Measurements from ENCODE around the gene CDX1. TPM values are rescaled to one million over a fixed set of nuclear protein-coding genes. Genes with fewer than 3 reads are reported as not detected.

The CDX1 gene
- total and polyA plus RNA-seq, 2 of the 8 experiments (the other 6 are each of a cell fraction or from before 2014, with no cell fraction given) = not detected

GRCh38 chr5:150204590-150204960, 38.0 kb downstream of the CDX1 start:
- Histone ChIP-seq H4K5ac (ENCODE audit: insufficient read length, low read depth, low read length) (no peak overlapping the region), H4K20me1 (replicated peaks in 1 of 2; ENCODE audit: control insufficient read depth in 1 of 2, insufficient read depth in 2 of 2, low read length in 2 of 2) (no peaks in the 10 kb centered on the region), H2AK5ac (ENCODE audit: low read depth, low read length) (no peak overlapping the region), H3K56ac (replicated peaks; ENCODE audit: insufficient read length, low read depth, low read length) (no peak overlapping the region), H3K23me2 (ENCODE audit: low read depth, low read length) (no peaks in the 10 kb centered on the region; the same call in 1 of the 2 replicates), H3K4me2 (ENCODE audit: insufficient read depth in 1 of 2, low read depth in 2 of 2, low read length in 2 of 2) (no peak overlapping the region), H4K8ac (ENCODE audit: extremely low read depth, insufficient read depth, low read length) (0 out of 2 replicates have a peak overlapping the region, but pooled peaks have one; percentile 16), H3K4ac (replicated peaks; ENCODE audit: insufficient read length, low read depth, low read length) (no peak overlapping the region), H3K27ac (ENCODE audit: low read depth, low read length) (no peak overlapping the region), H4K91ac (replicated peaks; ENCODE audit: insufficient read length, low read length) (no peak overlapping the region), H2BK5ac (ENCODE audit: low read depth, low read length) (no peak overlapping the region), H3K18ac (ENCODE audit: extremely low read depth, low read length) (no peak overlapping the region), H2BK20ac (ENCODE audit: low read length) (no peak overlapping the region), H2BK120ac (replicated peaks; ENCODE audit: low read depth, low read length) (no peak overlapping the region), H3K79me1 (ENCODE audit: low read depth, low read length) (no peaks in the 10 kb centered on the region), H3K79me2 (ENCODE audit: control insufficient read depth in 1 of 2, insufficient read depth in 2 of 2, low read length in 2 of 2) (no peaks in the 10 kb centered on the region), H3K9me3 (ENCODE audit: insufficient read depth in 2 of 2, low read depth in 1 of 2, low read length in 1 of 2) (no peaks in the 10 kb centered on the region), H2BK12ac (ENCODE audit: low read depth, low read length) (no peak overlapping the region), H2AFZ (ENCODE audit: low read length) (no peak overlapping the region), H3K4me3 (ENCODE audit: extremely low read depth in 1 of 4, insufficient read depth in 2 of 4, low read depth in 3 of 4, low read length in 4 of 4) (no peak overlapping the region), H3K23ac (ENCODE audit: insufficient read length) (no peak overlapping the region), H3K4me1 (replicated peaks in 1 of 4; ENCODE audit: control insufficient read depth in 3 of 4, insufficient read depth in 4 of 4, low read length in 3 of 4) (peaks cover 0 to 18% (median 10%) of the 10 kb centered on the region in 4 experiments; a peak in 6 of 7 replicates), H3K14ac (ENCODE audit: insufficient read length) (no peak overlapping the region), H3K27me3 (replicated peaks in 1 of 4; ENCODE audit: control insufficient read depth in 3 of 4, extremely low read depth in 1 of 4, insufficient read depth in 3 of 4, low read length in 3 of 4) (no peaks in the 10 kb centered on the region; a peak in 2 of 7 replicates), H3K9ac (replicated peaks in 1 of 4; ENCODE audit: extremely low read depth in 1 of 4, low read depth in 3 of 4, low read length in 3 of 4) (no peak overlapping the region), H2BK15ac (ENCODE audit: low read length) (no peak overlapping the region), H3K36me3 (ENCODE audit: control insufficient read depth in 2 of 4, insufficient read depth in 4 of 4, low read length in 3 of 4) (no peaks in the 10 kb centered on the region)
- no peak for FAIRE-seq
- ChIA-PET POLR2A (ENCODE audit: partially characterized antibody) (interaction anchor here (1.2 kb wide), 1 partner anchor 154 kb away, joined by 3 read pairs; no protein-coding TSS in a partner anchor), CTCF (ENCODE audit: partially characterized antibody) (interaction anchor here (0.7 to 23.7 kb wide), 5 partner anchors 7 to 147 kb away, joined by 3 to 406 read pairs (median 302); partner anchors contain the start of genes CDX1, PDGFRB and SLC6A7)
- DNase-seq (ENCODE audit: low read depth in 1 of 2, low spot score in 2 of 2) = no peak
- WGBS, 2 experiments (ENCODE audit: extremely low coverage in 1 of 2, insufficient coverage in 1 of 2, insufficient read length in 1 of 2, insufficient replicate concordance in 2 of 2, low coverage in 1 of 2, low lambda C conversion rate in 2 of 2, missing lambda C conversion rate in 1 of 2) = 84% methylated on average over 12 of the region's 13 CpGs; no CpG with 5 or more reads in 1 of the 2 experiments
- TF ChIP-seq HDAC2 (IDR thresholded peaks at IDR 0.05; ENCODE audit: borderline replicate concordance in 1 of 2, low read depth in 2 of 2, low read length in 2 of 2) = no peak

Measured in H1 (cell line).